GM19043 (cell line): ENCODE data around the gene TMEM30A.

Source experiments
- ATAC-seq: cut with Tn5 transposase; IDR thresholded peaks from one replicate; pipeline ENCODE4 v1.9.1; 2021; ENCODE audit warnings: low read depth; ENCODE audit not compliant: unreplicated experiment

Gene TMEM30A

DNA sequence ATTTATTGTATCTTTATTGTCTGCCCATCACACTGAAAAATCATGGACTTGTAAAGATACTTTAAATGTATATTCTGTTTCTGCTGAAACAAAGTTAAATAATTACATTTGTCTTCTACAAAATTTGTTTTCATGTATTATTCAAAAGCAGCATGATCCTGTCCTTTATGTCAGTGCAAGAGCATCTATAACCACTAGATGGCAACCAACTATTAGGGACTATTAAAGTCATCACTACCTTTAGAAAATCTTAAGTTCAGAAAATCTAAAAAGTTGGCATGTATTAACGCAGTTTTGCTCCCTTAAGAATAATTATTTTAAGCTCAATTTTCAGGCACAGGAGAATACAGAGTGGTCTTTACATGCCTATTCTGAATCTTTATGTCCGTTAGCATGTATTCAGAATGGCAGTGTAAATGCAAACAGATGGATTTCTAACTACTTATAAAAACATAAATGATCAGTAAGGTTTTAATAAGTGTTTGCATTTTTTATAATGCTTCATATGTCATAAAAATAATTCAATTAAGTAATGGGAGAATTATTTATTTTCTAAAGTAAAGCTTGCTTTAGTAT lies 17.8 kb downstream of the TMEM30A start:
- ATAC-seq = peak; percentile 77

DNA sequence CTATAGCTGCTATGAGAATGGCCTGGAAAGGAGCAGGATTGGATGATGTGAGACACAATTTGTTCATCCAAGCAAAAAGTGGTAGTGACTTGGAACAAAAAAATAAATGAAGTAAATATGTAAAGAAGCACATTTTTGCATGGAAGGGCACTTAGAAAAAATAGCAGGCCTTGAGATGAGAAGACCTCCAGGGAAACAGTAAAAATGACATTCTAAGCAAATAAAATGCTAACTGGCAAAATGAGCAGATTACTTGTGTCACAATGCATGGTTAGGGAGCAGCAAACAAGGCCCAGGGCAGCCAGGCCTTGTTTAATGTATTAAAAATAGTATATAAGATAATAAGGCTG lies 21.2 kb downstream of the TMEM30A start:
- no peak for ATAC-seq

DNA sequence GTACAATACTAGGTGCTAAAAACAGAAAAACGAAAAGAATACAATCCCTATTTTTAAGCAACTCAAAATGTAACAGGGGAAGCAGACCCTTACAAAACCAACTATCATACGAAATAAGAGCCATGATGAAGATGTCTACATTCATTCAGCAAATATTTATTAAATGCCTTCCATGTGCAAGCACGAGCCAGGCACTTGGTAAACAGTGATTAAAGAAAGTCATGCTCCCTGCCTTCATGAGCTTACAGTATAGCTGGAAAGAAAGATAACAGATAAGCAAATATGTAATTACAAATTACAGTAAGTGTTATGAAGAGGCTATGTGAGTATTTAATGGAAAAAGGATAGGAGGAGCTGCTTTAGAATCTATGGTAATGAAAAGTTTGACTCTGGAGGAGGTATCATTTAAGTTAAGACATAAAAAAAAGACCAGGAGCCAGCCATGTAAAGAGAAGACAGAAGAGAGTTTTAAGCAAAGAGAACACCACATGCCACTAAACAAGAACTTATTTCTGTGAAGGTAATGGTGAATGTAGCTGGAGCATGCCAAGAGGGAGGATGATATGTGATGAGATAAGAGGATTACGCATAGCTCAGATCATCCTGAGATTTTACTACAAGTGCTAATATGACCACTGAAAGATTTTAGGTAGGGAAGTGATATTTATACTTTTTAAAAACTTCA lies 21.7 kb downstream of the TMEM30A start:
- ATAC-seq = no peak

DNA sequence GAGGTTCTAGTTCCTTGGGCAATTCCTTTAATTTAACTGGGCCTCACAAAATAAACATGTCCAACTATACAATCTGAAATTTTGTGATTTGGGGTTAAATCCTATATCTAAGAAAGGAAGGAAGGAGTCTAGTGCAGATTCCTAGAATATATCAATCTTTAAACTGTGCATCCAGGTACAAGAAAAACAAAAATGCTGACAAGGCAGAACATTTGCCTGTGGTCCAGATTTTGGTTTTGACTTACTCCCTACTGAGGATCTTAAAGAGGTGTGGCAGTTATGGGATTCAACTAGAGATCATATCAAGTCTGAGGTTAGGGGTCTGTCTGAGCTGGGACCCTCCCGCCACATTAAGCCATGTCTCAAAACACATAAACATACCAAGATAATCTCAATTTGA lies 23.3 kb downstream of the TMEM30A start:
- no peak for ATAC-seq

DNA sequence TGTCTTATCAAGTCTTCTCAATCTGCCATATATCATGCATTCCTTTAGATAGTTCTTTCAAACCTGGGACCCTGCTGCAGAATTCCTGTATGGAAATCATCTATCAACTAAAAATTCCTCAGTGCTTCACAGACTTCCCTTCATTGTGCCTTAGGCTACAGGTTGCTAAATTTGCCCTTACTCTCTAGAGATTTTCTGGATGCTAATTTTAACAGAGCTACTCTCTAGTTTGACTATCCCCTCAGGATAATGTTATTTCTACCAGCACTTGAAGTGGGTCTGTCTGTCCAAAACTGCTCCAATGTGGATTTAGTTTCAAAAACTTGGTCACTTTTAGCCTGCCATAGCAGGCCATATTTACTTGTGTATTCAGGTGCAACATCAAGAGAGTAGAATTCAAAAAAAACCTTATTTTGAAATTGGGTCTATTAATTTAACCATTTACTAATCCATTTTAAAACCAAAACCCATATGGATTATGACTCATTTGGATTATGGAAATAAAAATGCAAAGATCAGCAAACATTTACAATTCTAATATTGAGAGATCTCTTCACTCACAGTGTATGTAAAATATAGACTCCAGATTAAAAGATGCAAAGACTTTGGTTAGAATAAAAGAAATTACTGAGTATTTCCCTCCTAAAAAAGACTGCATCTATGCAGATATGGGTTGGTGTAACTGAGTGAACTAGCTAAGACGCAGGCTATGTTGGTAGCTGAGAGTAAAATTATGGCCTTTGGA lies 27.1 kb downstream of the TMEM30A start:
- ATAC-seq = no peak

DNA sequence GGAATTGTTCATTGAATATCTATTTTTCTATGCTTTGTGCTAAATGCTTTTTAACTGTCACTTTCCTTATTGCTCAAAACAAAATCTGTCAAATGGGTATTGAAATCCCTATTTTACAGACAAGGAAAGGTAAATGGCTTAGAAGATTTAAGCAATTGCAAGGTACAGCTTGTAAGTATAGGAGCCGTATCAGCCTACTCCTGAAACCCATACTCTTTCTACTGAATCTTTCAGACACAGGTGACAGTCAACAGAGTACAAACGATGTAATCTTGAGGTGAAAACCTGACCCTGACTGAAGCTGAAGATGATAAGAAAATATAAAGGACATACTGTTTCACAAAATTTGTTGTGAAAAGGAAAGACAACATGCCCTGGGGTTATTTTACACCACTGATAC lies 34.0 kb downstream of the TMEM30A start:
- no peak for ATAC-seq

DNA sequence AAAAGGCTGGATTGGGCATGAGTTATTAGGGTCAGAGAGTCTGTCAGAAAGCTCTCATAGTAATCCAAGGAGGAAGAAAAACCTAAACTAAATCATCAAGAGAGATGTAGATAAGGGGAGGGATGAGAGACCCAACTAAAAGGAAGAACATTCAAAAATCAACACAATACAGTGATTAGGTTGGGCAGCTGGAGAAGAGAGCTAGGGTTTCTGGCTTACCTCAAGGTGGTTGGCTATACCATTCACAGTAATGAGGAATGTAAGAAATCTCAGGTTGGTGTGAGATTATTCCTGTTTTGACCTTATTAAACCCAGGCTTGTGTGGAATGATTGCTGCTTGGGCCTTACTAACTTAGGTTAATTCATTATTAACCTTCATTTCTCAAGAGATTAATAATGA lies 34.8 kb downstream of the TMEM30A start:
- no peak for ATAC-seq

DNA sequence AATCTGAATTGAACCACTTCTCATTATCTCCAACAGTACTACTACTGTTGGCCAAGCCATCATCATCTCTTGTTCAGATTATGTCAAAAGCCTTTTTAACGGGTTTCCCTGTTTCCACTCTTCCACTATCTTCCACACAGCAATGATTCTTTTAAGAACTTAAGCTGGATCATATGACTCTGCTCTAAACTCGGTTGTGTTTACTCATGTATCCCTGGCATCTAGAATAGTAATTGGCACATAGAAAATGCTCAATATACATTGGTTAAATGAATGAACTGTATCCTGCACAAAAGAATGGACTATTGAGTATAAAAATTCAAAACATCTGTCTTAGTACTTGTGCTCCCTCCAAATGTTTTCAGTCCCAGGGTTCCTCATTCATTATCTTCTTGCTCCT lies 38.2 kb downstream of the TMEM30A start:
- no peak for ATAC-seq

DNA sequence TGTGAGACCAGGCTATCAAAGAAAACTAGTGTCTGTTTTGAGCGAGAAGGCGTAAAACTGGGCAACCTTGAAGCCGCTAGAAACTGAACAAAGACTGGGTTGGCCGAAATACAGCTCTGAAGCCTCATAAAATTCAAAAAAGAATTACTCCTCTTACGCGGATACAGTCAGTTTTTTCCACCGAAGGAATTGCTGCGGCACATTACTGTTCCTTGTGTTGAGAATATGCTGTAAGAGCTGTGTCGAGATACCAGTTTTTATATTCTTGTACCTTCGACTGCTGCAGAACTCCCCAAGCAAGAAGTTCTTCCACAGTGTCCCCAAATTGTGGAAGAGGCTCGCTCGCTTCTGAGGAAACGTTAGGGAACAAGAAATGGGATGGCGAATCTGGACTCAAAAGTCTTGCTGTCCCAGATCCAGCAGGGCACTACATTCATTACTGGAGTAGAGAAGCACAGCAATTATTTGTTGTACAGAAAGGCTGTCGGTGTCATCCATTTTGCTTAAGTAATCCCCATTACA lies 40.5 kb downstream of the TMEM30A start:
- ATAC-seq = no peak

DNA sequence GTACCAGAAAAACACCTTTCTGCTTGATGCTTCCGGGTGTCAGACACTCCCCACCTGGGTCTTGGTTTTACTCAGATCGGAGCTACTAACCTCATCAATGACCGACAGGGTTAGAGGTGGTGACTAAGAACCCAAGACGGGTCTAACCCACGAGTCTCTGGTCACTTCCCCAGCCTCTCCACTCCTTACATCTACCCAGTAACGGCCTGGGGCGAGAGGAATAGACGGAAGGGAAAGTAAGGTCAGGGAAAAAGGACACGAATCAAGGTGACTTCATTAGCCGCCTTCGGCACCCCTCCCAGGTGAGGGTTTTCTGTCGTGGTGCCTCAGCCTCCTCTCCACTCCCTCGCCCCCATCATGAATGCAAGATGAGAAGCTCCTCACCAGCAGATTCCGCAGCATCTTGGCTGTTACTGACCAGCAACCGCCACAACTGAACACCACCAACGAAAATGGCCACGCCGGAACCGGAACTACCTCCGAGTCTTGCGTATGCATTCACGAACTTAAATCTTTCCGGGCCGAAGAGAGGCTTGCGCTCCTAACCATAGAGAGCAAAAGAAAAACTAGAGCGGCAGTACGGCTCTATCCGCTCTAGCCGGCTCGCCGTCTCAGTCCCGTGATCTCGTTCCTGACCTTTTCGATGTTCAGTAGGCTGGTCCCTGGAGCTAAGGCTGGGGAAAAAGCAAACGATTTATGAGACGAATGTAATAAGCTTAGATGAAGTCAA lies 41.1 kb downstream of the TMEM30A start, which contains the start of gene COX7A2:
TSS of gene COX7A2 (minus strand) at position 469 of the 730 bp plus-strand sequence. CDS start at position 402, 67 bp downstream.
- ATAC-seq = peak; percentile 95

DNA sequence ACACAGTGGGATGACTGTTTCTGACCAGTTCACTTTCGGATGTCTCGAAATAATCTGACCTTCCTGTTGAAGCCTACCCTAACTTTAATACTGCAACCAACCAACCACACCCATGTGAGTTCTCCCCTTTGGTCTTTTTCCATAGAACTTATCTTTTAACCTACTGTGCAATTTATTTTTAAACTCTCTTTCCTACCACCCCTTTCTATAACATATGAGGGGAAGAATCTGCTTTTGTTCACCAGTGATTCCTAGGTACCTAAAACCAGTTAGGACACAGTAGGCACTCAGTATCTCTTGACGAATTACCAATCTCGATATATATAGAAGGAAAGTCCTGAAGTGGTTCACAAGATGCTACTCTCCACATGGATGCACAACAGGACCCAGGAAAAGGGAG lies 48.0 kb downstream of the TMEM30A start:
- ATAC-seq = no peak

DNA sequence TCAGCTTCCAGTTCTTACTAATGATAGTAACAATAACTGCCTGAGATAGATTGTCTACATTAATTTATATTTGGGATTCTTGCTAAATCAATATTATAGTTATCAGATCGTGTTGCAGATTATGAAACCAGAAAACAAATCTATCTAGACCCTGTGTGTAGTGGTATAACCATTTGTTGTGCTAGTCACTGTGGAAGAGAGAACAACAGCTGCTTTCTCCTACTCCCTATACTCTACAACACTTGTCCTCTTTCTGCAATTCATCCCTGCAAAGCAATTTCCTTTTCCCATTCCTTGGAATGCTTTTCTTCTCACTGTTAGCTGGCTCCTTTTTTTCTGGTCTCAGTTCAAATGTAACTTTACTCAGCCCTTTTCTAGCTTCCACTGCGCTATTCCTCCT lies 49.3 kb downstream of the TMEM30A start:
- no peak for ATAC-seq

DNA sequence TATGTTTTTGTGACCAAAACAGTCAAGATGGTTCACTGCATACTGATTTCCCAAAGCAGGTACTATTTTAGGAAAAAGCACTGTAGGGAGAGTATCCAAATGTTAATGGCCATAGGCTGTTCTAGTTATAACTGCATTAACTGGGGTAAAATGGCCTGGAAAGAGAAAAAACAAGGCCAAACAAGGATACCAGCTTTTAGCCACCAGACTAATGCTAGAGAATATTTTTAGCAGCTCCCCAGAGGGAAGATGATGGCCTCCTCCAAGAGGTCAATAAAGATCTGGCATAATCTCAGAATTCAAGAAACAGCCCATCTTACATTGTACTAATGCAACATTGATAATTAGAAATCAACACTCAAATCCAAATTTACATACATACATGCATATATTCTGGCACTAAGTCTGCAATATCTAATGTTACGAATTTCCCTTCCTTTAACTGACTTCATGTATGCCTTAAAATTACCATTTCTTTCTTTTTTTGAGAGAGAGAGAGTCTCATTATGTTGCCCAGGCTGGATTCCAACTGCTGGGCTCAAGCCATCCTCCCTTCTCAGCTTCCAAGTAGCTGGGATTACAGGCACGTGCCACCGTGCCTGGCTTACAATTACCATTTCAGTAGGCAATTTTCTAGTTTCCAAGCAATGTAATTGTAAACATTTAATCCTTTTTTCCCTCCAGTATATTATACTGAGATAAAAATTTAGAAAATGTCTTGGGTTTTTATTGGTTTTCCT lies 50.3 kb downstream of the TMEM30A start:
- ATAC-seq = no peak

DNA sequence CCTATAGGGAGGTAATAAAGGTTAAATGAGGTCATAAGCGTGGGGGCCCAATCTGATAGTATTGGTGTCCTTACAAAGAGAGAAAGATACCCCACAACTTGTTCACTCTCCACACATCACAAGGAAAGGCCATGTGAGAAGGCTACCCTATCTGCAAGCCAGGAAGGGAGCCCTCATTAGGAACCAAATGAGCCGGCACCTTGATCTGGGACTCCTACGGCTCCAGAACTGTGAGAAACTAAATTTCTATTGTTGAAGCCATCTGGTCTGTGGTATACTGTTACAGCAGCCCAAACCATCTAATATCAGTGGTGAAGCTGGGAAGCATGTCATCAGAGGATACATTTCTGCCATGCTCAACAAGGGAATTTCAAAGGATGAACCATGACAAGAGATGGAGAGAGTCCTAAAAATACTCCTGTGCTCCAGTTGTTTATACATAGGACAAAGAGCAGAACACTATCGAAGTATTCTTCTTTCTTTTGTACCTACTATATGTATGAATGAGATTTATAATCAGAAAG lies 51.4 kb downstream of the TMEM30A start:
- ATAC-seq = no peak

DNA sequence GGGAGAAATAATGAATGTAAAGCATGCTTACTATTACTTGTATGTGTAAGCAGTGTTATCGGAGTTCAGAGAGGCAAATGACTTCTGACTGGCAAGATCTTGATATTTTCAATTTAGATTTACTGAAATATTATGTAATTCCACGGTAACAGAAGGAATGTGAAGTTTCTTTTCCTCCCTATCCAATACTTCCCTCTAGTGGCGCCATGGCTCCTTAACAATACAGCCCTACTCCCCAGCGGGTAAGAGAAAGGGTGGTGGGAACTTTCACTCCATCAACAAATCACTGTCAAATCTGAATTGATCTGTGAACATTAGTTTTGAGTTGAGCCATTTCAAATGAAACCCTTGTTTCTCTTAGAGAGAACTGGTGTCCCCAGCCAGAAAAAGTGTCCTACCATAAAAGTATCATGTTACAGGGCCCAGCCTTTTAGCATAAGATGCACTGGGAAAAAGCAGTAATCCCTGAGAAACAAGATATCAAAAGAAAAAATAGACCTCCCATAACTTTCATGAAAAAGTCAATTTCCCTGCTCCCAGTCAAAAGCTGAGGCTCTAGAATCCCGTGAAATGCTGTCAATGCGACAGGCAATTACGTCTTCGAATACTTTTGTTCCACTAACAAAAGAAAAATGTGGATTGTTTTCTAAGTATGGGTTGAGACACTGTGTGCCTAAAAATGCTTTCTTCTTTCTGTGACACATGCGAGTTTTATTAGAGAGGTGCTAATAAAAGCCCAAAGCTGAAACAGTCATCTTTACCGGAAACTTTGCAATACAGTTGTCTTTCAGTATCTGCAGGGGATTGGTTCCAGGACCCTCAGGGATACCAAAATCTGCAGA lies 53.9 kb downstream of the TMEM30A start:
- ATAC-seq = no peak

DNA sequence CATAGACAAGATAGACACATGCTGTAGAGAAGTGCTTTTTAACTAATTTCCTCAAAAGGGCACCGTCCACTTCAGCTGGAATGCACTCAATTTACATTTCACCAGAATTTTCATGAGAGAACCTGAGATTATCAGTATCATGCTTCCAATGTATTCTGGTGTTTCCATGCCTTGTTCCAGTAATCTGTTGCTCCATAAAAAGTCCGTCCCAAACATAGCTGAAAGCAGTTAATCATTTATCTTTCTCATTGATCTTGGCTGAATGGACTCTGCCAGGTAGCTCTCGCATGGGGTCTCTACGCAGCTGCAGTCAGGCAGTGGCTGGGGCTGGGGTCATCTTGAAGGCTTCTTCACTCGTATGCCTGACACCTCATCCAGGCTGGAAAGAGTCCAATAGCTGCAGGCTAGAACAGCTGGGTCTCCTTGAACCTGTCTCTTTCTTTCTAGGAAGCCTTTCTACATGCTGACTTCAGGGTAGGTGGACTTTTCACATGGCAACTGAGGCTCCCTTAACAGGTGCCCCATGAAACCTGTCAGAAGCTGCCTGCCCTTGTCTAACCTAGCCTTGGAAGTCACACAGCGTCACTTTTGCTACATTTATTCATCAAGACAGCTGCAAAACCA lies 60.2 kb downstream of the TMEM30A start:
- no peak for ATAC-seq

DNA sequence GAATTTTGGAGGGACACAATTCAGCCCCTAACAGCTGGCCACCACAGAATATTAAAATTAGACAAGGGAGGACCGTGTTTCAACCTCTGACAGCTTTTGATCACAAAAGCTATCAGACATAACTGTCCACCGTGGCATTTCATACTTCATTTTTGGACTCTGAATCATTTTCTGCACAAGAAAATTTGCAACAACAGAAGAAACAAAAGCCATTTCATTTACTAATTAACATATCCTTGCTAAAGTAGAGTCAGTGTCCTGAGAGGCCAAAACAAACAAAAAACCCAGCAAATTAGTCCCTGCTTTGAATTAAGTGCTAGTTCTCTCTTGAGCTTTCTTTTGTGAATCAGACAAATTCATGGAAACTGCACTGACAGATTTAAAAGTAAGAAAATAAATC lies 61.2 kb downstream of the TMEM30A start:
- ATAC-seq = no peak

DNA sequence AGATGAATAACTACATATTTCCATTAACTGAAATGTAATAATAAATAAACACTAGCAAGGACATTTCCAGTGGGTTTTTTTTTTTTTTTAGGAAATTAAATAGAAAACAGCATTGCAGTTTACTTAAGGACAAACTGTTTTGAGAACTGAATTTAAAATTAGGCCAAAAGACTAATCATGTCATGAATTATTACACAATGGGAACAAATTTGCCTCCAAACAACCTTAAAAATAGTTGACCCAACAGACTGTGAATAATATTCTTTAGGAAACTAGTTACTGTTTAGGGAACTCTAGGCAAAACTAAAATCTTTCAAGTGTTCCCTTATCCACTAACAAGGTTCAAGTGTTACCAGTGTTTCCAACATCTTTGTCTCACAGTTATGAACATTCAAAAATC lies 62.3 kb downstream of the TMEM30A start:
- ATAC-seq = no peak

DNA sequence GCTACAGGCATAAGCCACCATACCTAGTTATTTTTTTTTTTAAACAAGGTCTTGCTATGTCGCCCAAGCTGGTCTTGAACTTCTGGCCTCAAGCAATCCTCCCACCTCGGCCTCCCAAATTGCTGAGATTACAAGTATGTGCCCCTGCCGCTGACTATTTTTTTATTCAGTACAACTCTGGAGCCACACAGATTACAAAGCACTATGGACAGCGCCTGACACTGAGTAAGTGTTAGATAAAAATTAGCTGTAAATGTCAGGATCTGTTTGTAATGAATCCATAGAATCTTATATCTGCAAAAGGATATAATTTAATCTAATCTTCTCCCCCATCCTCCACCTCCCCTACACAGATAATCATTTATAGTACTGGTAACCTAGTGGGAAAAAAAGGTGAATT lies 63.5 kb downstream of the TMEM30A start:
- ATAC-seq = no peak
